GM18517 (cell line): ENCODE results near the gene AXIN2.

Experiments used
- ATAC-seq: cut with Tn5 transposase; IDR thresholded peaks from one replicate; pipeline ENCODE4 v1.9.1; 2021; ENCODE audit warnings: mild to moderate bottlenecking, moderate library complexity; ENCODE audit not compliant: unreplicated experiment

Gene AXIN2

DNA sequence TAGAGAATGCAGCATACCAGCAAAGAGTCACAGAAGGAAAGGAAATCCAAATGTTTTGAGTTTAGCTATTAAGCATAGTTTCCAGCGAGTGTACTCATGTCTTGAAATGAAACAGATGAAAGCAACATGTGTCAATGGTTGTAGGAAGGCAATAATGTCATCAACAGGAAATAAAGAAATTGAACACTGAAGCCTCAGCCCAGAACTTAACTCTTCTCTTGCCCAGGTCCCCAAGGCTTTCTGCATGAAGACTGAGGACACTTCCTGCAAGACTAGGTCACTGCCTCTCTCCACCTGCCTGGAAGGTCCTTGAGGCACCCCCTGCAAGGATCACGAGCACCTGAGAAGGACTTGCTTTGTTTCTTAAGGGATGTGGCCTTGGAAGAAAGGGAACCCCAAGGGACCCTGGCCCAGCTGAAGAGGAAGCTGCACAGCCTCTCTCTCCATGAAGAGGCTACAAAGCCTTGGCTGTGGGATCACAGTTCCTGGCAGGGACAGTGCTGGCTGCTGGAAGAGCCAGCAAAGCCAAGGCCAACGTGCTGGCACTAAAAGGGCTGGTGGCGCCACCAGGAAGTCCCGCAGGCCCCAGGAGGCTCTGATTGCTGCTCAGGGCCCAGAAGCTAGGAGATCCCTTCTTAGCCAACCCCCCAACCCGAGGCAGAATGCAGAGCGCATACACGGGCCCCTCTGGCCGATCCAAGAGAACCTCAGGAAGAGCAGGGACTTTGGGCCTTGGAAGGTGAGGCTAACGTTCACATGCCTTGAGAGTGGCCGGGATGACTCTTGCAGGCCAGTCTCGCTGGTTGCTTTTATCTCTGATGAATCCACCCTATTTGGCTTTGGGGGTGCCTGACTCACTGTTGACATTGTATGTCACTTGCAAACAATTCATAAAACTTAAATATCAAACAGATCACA, 23.4 kb upstream of the AXIN2 start:
- ATAC-seq, result no peak

DNA sequence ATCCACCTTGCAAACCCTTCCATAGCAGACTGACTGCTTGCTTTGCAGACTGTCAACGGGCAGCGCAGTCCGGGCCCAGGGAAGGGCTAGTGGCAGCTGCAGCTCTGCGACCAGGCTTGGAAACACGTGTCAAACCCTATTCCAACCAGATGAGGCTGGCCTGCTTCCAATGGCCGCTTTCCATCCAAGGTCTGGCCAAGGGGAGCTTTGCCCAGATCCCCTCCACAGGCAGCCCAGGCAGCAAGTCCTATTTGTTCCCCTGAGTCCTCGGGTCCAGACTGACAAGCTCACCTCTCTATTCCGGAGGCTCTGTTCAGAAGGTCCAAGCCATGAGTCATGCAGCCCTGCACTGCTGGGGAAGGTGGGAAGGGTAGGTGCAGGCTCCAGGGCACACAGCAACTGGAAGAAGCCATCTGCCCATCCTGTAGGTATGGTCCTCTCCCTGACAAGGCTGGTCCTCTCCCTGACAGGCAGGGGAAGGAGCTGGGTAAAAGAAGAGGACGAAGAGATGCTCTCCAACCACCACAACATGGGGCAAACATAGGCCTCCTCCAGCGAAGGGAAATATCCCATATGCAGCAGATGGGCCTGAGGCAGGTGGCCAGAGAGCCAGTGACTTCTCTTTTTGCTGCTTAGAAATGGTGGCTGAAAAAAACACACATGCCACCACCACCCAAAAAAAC, 22.6 kb upstream of the AXIN2 start:
- ATAC-seq, result no peak

DNA sequence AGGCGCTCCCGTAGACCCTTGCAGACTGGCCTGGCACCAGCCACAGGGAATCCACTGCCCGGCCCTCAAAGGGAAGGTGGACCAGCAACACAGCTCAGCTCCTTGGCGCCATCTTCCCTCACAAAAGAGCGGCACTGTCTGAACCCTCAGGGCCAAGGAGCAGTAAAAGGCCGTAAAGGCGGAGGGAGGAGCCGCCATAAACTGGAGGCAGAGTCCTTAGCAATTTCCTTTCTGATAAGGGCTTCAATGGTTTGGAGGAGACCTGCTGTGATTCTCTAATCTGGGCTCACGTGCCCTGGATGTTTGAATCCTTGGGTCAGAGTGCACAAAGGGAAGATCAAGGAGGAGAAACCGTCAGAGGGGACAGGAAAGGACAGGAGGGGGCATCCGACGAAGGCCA, 15.5 kb upstream of the AXIN2 start:
- no peak for ATAC-seq

DNA sequence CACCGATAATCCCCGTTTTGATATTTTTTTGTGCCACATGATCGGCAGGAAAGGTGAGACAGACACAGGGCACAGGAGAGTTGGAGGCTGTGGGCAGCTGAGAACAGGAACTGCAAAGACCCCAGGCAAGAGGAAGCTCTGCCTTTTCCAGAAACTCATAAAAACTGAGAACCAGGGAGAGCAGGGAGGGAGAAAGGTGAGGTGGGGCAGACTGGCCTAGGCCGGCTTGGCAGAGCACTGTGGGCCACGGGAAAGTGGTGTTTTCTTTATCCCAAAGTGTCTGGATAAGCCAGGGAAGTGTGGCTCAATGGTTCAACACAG, 11.8 kb upstream of the AXIN2 start:
- no peak for ATAC-seq

DNA sequence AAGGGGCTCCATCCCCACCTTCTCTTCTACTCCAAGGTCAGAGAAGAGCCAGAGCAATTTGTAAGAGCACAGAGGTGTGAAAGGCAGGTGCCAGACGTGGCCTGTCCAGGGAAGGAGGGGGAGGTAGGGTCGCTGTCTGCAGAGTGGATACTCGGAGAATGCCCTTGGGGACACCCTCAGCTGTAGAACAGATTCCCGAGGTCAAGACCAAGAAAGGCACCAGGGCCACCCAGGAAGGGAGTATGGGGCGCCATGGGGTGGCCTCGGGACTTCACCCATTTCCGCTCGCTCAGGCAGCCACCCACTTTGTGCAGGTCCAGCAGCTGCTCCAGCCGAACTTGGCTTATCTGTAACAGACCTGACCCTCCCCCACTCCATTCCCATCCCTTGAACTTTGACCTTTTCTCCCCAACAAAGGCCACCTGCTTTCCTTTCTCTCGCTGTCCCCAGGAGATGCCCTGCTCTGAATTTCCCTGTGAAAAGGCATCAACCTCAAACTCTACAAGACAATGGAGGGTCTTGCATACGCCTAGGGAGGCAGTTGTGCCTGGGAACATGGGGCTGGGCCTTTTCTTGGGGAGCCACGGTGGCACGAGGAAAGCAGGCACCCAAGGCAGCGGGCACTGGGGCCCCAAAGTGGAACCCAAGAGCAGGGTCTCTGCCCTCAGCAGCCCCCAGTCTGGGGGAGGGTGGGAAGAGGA, 11.3 kb upstream of the AXIN2 start:
- no peak for ATAC-seq

DNA sequence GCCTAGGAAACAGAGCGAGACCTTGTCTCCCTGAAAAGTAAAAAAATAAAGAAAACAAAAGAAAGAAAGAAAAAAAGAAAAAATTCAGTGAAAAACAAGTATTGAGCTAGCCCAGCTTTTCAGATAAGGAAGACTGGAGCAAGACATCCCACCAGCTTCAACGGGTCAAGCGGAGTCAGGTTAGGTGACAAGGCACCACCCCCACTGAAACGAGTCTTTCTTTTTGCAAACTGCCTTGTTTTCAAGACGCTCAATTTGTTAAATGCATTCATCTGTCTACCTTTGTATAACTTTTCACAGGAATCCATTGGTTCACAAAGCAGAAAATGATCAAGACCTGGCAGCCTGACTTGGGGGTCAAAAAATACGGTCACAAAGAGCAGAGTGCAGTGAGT, 10.7 kb upstream of the AXIN2 start:
- no peak for ATAC-seq

DNA sequence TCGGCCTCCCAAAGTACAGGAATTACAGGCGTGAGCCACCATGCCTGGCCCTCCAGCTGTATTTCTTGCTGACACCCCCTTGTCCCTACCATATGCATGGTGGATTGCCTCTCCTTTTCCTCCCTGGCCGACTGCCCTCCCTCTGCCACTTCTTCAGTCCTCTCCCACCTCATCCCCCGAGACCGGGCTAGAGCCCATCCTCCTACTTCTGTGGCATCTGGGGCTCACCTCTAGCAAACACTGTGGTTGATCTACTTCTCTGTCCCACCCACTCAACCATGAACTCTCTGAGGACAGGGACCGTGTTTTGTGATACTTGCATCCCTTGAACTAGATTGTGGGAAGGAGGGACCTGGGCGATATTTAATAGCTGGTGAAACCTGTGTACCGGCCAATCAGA, 7.5 kb upstream of the AXIN2 start:
- no peak for ATAC-seq

DNA sequence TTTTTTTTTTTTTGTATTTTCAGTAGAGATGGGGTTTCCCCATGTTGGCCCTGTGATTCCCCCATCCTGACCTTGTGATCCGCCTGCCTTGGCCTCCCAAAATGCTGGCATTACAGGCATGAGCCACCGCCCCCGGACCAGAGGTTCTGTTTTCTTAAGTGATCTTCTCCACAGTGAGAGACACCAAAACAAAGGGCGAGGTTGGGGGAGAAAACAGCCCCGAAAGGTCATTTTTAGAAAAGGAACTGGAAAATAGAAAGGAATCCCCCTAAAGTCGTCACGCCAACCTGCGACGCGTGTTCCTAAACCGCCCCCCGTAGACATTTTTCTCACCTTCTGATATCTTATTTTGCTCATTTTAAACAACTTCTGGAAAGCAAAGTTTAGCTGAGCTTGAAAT, 6.1 kb upstream of the AXIN2 start:
- ATAC-seq, result no peak

DNA sequence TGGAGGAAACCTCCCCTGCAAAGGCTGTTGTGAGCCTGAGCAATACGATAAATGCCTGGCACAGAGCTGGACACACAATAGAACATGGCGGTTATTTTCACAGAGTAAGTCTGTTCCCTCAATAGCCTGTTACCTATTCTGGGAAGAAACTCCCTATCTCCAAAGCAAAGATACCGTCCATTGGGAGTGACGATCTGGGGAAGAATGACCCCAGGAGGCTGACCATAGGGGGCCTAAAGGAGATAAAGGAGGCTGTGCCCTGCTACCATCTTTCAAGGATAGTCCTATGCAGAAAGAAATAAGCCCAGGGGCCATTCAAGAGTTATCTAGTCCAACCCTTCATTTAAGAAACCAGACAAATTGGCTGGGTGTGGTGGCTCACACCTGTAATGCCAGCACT, 4.1 kb upstream of the AXIN2 start:
- no peak for ATAC-seq

DNA sequence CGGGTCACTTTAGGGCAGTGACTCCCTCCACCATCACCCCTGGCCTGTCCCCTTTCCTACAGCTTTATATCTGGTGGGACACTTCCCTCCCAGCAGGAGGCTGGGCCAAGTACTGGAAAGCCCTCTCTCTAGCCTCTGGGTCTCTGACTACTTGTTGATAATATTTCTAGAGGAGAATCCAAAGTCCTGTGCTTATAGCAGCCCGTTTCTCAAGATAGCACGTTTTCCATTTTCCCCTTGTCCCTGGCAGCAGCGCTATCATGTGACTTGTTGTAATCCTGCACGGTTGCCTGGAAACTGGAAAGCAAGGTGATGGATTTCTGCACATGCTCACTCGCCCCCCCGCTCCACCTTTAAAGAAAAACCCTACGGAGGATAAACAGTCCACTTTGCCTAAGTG, 3.3 kb upstream of the AXIN2 start:
- ATAC-seq, result no peak

DNA sequence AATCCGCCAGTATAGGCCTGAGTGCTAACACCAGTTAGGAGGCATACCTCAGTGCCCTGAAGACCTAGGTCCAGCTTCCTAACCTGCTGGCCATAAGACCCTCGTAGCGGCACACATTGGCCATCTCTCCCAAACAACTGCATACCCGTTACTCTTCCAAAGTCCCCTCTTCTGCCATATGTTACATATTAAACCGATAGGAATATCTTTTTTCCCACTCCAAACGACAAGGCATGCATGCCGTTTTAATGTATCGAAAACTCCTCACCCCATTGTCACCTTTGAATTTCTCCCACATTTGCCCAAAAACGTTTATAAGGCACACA, 721 bp upstream of the AXIN2 start:
- ATAC-seq, result no peak

DNA sequence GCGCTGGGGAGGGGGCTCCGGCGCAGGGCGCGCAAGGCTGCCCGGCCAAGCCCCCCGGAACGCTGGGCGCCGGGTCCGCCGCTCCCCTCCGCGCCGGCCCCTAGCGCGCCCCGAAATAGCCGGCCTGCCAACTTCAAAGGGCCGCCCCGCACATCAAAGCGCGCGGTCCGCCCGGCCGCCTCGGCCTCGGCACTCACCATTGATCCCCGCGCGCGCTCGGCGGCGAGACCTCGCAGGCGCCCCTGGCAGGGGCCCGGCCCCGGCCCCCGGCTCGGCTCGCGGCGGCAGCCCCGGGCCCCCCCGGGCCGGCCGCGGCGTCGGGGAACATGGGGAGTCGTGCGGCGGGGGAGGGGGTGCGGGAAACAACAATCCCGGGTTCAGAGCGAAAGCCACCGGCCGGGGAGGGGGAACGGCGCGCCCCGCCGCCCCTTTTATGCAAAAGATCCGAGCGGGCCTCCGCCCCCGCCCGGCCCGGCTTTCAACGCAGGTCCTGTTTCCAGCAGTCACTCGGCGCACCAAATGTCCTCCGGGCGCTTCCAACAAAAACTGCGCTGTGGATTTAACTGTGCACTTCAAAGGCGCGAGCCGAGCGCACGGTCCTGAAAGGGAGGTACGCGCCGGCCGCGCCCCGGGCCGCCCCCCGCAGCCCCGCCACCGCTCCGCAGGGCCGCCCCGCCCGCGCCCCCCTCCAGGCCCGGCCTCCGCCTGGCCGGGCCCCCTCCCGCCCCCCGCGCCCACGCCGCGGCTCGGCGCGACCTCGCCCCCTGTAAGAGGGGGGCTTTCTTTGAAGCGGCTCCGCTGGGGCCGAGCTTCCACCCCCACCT, 608 bp downstream of the AXIN2 start:
- ATAC-seq, result no peak

DNA sequence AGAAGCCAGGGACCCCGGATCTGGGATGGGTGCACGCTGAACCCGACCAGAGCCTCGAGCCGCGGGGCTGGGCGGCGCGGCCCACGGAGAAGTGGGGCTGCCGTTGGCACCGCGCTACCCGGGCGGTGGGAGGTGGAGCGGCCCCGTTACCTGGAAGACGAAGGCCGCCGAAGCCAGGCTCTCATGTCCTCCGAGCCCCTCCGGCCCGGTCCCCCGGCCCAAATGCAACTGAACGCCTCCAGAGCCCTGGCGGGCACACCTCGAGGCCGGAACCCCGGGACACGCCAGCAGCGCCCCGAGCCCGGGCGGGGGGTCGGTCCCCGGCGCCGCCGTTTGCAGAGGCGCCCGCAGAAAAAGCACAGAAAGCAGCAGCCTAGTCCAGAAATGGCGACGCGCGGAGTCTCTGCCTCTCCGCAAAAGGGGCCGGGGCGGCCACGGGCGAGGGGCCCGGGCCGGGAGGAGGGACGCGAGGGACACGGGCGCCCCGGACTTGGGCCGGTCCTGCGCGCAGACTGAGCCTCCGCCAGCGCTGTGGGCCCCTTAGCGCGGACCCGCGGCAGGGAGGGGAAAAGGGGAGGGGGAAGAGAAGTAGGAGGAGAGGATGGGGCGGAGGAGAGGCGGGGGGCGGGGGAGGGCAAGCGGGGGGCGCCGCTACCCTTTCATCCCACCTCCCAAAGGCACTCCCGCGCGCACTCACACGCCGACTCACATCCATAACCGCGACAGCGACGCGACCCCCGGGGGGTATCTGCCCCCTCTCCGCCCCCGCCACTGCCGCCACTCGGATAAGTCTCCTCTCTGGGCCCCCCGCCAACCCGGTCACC, 1.4 kb downstream of the AXIN2 start:
- ATAC-seq, result no peak

DNA sequence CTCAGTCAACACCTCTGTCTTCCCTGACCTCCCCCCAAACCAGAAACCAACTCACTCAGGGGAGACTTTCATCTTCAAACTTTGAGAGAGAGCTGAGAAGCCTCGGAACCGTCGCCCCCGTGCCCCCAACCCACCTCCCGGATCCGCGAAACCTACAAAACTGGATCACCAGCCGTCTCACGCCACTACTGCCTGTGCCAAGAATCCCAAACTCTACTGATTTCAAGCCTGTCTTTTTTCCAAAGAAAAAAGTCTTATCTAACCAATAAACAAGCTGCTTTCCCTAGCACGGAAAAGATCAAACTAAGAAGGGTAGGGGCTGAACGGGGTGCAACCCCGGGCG, 2.0 kb downstream of the AXIN2 start:
- no peak for ATAC-seq

DNA sequence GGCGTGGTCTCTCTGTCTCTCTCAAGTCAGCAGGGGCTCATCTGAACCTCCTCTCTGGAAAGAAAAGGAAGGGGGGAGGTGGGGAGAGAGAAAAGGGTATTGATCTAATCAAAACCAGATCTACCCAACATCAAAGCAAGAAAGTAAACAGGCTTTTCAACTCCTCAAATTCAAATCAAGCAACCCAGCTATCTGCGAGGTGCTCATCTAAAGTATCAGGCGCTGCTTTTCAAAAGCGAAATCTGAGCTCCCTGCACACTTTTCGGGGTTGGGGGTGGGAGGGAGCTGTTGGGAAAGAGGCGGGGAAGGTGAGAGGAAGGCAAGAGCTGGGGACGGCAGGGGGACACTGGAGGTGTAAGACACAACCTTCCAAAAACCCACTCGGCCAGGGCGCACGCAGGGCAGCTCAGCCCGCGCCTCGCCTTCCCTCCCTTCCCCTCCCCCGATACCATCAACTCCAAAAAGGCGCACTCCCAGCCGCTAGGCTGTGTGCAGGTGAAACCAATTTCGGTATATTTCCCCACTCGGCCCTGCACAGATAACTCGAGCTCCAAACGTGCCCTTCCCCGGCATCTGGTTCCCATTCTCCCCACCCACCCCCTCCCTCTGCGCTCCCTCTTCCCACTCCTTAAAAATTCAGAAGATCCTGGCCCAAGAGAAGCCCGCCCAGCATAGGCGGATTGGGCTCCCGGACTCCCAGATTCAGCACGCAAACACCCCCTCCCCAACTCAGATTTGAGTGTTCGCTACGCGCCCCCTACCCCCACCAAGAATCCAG, 2.6 kb downstream of the AXIN2 start:
- no peak for ATAC-seq

DNA sequence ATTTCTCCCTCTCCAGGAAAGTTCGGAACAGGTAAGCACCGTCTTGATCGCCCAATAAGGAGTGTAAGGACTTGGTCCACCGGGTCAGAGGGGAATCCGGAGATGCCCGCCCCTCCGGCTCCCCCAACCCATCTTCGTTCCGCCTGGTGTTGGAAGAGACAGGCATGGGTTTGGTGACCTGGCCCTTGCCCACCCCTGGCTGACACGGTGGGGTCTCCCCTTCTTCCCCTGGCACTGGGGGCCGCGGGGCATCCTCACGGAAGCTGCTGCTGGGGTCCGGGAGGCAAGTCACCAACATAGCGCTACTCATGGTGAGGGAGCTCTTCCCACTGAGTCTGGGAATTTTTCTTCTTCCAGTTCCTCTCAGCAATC, 3.2 kb downstream of the AXIN2 start:
- ATAC-seq, result no peak

DNA sequence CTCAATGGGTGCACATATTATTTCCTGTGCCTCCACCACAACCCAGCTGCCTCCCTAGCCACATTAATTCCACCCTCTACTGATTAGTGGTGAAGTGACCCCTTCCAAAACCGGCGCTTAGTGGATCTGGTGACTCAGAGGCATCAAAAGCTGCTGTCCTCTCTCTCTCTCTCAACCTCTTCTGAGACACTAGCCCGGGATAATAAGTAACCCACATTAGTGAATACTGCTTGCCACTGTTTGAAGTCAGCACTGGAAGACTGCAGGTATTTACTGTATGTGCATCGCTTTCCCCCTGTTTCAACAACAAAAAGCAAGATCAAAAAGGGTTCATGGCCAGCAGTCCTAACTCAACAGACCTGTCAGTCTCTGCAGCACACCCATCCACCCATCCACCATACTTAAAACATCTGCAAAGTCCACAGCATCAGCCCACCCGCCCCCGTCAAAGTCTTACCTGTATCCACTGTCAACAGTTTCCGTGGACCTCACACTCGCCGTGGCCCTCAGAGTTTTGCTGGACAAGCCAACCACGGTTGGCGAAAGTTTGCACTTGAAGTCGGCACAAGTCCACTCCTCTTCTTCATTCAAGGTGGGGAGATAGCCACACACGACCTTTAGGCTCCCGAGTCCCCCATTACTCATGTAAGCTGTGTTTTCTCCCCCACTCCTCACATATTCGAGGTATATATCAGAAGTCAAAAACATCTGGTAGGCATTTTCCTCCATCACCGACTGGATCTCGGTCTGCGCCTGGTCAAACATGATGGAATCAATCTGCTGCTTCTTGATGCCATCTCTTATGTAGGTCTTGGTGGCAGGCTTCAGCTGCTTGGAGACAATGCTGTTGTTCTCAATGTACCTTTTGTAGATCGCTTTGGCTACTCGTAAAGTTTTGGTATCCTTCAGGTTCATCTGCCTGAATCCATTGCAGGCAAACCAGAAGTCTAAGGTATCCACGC, 3.8 kb downstream of the AXIN2 start:
- no peak for ATAC-seq

DNA sequence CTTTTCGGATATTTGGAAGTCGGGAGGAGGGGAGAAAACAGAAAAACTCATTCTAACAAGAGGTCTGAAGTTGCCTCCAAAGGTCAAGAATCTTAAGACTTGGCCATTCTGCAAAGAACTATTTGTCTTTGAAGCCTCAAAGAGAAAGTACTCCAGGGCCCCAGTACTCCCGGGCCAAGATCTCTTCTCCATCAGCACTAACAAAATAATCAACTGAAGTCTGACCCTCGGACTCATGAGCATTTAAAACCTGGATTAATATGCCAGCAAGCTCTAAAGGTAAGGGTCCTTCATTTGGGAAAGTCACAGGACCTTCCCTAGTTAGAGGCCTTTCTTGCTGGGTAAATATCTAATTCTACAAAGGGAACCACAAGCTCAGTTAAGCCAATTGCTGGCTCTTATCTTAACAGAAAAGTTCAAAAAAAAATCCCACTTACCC, 4.5 kb downstream of the AXIN2 start:
- no peak for ATAC-seq
